Fibroblast of lung (primary cell): ENCODE measurements around the gene IDH1. TPM values are rescaled to one million over a fixed set of nuclear protein-coding genes. Genes with fewer than 3 reads are reported as not detected.

Source experiments
- DNase-seq, 2 donors: peaks; one replicate each; pipeline versions ENCODE4 v3.0.0 to v3.0.0-alpha.2; 2010; ENCODE audit warnings: low read depth in 2 of 2
- H2AFZ ChIP-seq: 2 replicates; pipeline ENCODE4 v1.5.1; 2012; ENCODE audit warnings: low read length, control low read depth, inconsistent platforms
- H3K27ac ChIP-seq: 2 replicates; pipeline ENCODE4 v1.5.1; 2011; ENCODE audit warnings: low read length, control low read depth; ENCODE audit not compliant: insufficient read depth
- H3K27me3 ChIP-seq: 2 replicates; pipeline ENCODE4 v1.5.1; 2011; ENCODE audit warnings: mild to moderate bottlenecking, low read length; ENCODE audit not compliant: control insufficient read depth, insufficient read depth
- H3K36me3 ChIP-seq: 2 replicates; pipeline ENCODE4 v1.5.1; 2011; ENCODE audit warnings: low read length; ENCODE audit not compliant: control insufficient read depth, insufficient read depth
- H3K4me1 ChIP-seq: 2 replicates; pipeline ENCODE4 v1.5.1; 2011; ENCODE audit warnings: low read length; ENCODE audit not compliant: control insufficient read depth, insufficient read depth; ENCODE audit errors: extremely low read depth
- H3K4me2 ChIP-seq: 2 replicates; pipeline ENCODE4 v1.5.1; 2011; ENCODE audit warnings: low read length, control low read depth; ENCODE audit not compliant: insufficient read depth; ENCODE audit errors: extremely low read depth
- H3K4me3 ChIP-seq, 4 experiments: fragments of 200-600 bp in 1 of 4; sonication (generic) in 1 of 4; replicated peaks in 1 of 4; 2 replicates each; pipeline ENCODE4 v1.5.1; 2011 to 2016; ENCODE audit warnings: low read length in 4 of 4, low read depth in 3 of 4, mild to moderate bottlenecking in 3 of 4, control low read depth in 2 of 4, inconsistent platforms in 1 of 4, mixed read lengths in 1 of 4; ENCODE audit not compliant: insufficient read depth in 1 of 4; ENCODE audit errors: control extremely low read depth in 1 of 4
- H3K79me2 ChIP-seq: 2 replicates; pipeline ENCODE4 v1.5.1; 2012; ENCODE audit warnings: mild to moderate bottlenecking, low read length, inconsistent platforms; ENCODE audit not compliant: control insufficient read depth, insufficient read depth
- H3K9ac ChIP-seq: 2 replicates; pipeline ENCODE4 v1.5.1; 2011; ENCODE audit warnings: mild to moderate bottlenecking, low read length, control low read depth; ENCODE audit not compliant: insufficient read depth
- H3K9me3 ChIP-seq: 2 replicates; pipeline ENCODE4 v1.5.1; 2012; ENCODE audit warnings: low read depth, low read length; ENCODE audit not compliant: control insufficient read depth, insufficient read depth
- H4K20me1 ChIP-seq: 2 replicates; pipeline ENCODE4 v1.5.1; 2011; ENCODE audit warnings: low read length; ENCODE audit not compliant: control insufficient read depth, insufficient read depth; ENCODE audit errors: extremely low read depth
- EZH2 ChIP-seq: IDR thresholded peaks from 2 replicates; pipeline ENCODE4 v1.5.1; 2012; ENCODE audit warnings: low read length, control low read depth, mild to moderate bottlenecking; ENCODE audit errors: missing control alignments
- polyA plus RNA-seq, 2 donors: library from polyadenylated mRNA; depleted of rRNA in 1 of 2; stranded (reverse) in 1 of 2; unstranded in 1 of 2; fragments of >200 nt; gene quantifications; 2 replicates each; pipeline ENCODE4 v1.2.1, GENCODE V29; 2011 to 2012; ENCODE audit warnings: missing spikeins in 1 of 2
- total RNA-seq: library from RNA; depleted of rRNA; stranded (reverse); fragments of >200 nt; gene quantifications from 2 replicates; pipeline ENCODE4 v1.2.1, GENCODE V29; 2014
- TF ChIP-seq, protein P1 (sequence below), 2 donors: IDR thresholded peaks in 1 of 2; conservative IDR thresholded peaks in 1 of 2; 1 replicate in 1 of 2; 2 replicates in 1 of 2; pipeline ENCODE4 v1.5.1; 2011 to 2012; ENCODE audit warnings: low read length in 2 of 2, control low read depth in 1 of 2, inconsistent platforms in 1 of 2, low read depth in 1 of 2, mild to moderate bottlenecking in 1 of 2

Gene IDH1
- total and polyA plus RNA-seq, 2 donors (not counting 1 experiment from before 2014, with no cell fraction given), result 199 to 378 TPM

- Histone ChIP-seq H3K27ac (no peak overlapping the region), H3K36me3 (peaks cover 4% of the 10 kb centered on the region), H4K20me1 (no peaks in the 10 kb centered on the region), H3K79me2 (no peaks in the 10 kb centered on the region), H3K4me1 (no peaks in the 10 kb centered on the region), H3K4me2 (no peak overlapping the region), H3K27me3 (no peaks in the 10 kb centered on the region), H3K4me3 (no peak overlapping the region), H2AFZ (no peak overlapping the region), H3K9ac (no peak overlapping the region), H3K9me3 (no peaks in the 10 kb centered on the region)
- DNase-seq, result no peak
- no peak for TF ChIP-seq EZH2
- TF ChIP-seq, protein P1, sequence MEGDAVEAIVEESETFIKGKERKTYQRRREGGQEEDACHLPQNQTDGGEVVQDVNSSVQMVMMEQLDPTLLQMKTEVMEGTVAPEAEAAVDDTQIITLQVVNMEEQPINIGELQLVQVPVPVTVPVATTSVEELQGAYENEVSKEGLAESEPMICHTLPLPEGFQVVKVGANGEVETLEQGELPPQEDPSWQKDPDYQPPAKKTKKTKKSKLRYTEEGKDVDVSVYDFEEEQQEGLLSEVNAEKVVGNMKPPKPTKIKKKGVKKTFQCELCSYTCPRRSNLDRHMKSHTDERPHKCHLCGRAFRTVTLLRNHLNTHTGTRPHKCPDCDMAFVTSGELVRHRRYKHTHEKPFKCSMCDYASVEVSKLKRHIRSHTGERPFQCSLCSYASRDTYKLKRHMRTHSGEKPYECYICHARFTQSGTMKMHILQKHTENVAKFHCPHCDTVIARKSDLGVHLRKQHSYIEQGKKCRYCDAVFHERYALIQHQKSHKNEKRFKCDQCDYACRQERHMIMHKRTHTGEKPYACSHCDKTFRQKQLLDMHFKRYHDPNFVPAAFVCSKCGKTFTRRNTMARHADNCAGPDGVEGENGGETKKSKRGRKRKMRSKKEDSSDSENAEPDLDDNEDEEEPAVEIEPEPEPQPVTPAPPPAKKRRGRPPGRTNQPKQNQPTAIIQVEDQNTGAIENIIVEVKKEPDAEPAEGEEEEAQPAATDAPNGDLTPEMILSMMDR (conservative IDR thresholded peaks at IDR 0.05 in 1 of 2, IDR thresholded peaks at IDR 0.05 in 1 of 2; ENCODE audit: low read depth in 1 of 2, low read length in 2 of 2), result no peak
Observed at GRCh38 chr2:208239770-208240493, 14.9 kb downstream of the IDH1 start.

- Histone ChIP-seq H3K27ac (no peak overlapping the region), H3K4me1 (no peaks in the 10 kb centered on the region), H3K9ac (no peak overlapping the region), H3K27me3 (no peaks in the 10 kb centered on the region), H3K36me3 (peaks cover 3% of the 10 kb centered on the region), H2AFZ (no peak overlapping the region), H3K4me3 (no peak overlapping the region), H3K9me3 (no peaks in the 10 kb centered on the region), H3K4me2 (no peak overlapping the region), H4K20me1 (no peaks in the 10 kb centered on the region), H3K79me2 (no peaks in the 10 kb centered on the region)
- DNase-seq, result no peak
- TF ChIP-seq EZH2, result no peak
- TF ChIP-seq, protein P1 (conservative IDR thresholded peaks at IDR 0.05 in 1 of 2, IDR thresholded peaks at IDR 0.05 in 1 of 2; ENCODE audit: low read depth in 1 of 2, low read length in 2 of 2), result no peak
Observed at GRCh38 chr2:208235860-208236259, 19.0 kb downstream of the IDH1 start.

DNA sequence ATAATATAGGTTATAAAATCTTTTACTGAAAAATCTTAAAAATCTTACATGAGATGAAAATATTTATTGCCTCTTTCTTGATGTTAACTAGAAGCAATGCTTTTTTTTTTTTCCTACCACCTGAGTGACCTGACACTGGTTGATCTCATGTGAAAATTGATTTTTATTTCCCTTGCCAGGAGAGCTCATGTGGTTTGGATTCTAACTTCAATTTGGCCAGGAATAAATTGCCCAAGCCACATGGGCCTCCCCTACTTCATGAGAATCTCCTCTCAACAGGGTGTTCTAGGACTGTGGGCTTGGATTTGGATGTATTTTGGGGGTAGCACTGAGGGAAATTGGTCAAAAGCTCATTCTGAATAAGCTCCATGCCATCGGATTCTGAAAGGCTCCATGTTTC is 20.1 kb downstream of the IDH1 start:
- Histone ChIP-seq H3K27me3 (no peaks in the 10 kb centered on the region), H3K36me3 (peaks cover 1% of the 10 kb centered on the region), H3K9ac (no peak overlapping the region), H3K9me3 (no peaks in the 10 kb centered on the region), H3K4me2 (no peak overlapping the region), H3K4me3 (no peak overlapping the region), H2AFZ (no peak overlapping the region), H3K79me2 (no peaks in the 10 kb centered on the region), H4K20me1 (no peaks in the 10 kb centered on the region), H3K4me1 (no peaks in the 10 kb centered on the region), H3K27ac (no peak overlapping the region)
- DNase-seq, result no peak
- TF ChIP-seq, protein P1 (conservative IDR thresholded peaks at IDR 0.05 in 1 of 2, IDR thresholded peaks at IDR 0.05 in 1 of 2; ENCODE audit: low read depth in 1 of 2, low read length in 2 of 2), result no peak
- TF ChIP-seq EZH2, result no peak
